Hepatocyte (in vitro differentiated cells): ENCODE measurements around the gene RRP12.
"Not testable (repeated sequence)": the region's sequence is repeated elsewhere in the genome, so short reads cannot be mapped to it uniquely, and the experiment has no call there.

Experiments
- EZH2 ChIP-seq: fragments of 200-600 bp; sonication (generic); IDR thresholded peaks from 2 replicates; pipeline ENCODE4 v1.6.1; 2016; ENCODE audit warnings: antibody characterized with exemption, mild to moderate bottlenecking, borderline replicate concordance
- EZH2phosphoT487 ChIP-seq: fragments of 200-600 bp; sonication (generic); IDR thresholded peaks from one replicate; pipeline ENCODE4 v1.6.1; 2018; ENCODE audit warnings: antibody characterized with exemption, mild to moderate bottlenecking, low read depth, moderate library complexity; ENCODE audit not compliant: unreplicated experiment, severe bottlenecking
- TF ChIP-seq, protein P1 (sequence below): fragments of 200-600 bp; sonication (generic); IDR thresholded peaks from 2 replicates; pipeline ENCODE4 v1.5.1; 2016; ENCODE audit warnings: antibody characterized with exemption, mild to moderate bottlenecking; ENCODE audit not compliant: poor library complexity

DNA sequence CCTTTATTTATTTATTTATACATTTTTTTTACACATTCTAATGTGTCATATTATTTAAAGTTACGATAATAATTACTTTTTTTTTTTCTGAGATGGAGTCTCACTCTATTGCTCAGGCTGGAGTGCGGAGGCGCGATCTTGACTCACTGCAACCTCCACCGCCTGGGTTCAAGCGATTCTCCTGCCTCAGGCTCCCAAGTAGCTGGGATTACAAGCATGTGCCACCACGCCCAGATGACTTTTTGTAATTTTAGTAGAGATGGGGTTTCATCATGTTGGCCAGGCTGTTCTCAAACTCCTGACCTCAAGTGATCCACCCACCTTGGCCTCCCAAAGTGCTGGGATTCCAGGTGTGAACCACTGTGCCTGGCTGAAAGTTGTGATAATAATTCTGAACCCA is 5.3 kb upstream of the RRP12 start:
- TF ChIP-seq, protein P1, sequence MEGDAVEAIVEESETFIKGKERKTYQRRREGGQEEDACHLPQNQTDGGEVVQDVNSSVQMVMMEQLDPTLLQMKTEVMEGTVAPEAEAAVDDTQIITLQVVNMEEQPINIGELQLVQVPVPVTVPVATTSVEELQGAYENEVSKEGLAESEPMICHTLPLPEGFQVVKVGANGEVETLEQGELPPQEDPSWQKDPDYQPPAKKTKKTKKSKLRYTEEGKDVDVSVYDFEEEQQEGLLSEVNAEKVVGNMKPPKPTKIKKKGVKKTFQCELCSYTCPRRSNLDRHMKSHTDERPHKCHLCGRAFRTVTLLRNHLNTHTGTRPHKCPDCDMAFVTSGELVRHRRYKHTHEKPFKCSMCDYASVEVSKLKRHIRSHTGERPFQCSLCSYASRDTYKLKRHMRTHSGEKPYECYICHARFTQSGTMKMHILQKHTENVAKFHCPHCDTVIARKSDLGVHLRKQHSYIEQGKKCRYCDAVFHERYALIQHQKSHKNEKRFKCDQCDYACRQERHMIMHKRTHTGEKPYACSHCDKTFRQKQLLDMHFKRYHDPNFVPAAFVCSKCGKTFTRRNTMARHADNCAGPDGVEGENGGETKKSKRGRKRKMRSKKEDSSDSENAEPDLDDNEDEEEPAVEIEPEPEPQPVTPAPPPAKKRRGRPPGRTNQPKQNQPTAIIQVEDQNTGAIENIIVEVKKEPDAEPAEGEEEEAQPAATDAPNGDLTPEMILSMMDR: not testable (repeated sequence)
- TF ChIP-seq EZH2phosphoT487, EZH2: not testable (repeated sequence)
